Astrocyte of the cerebellum (primary cell): ENCODE measurements around the gene PCDHA12.

Experiments used
- DNase-seq: peaks from one replicate; pipeline ENCODE4 v3.0.0-alpha.2; 2011; ENCODE audit warnings: low read depth
- H3K4me3 ChIP-seq: 2 replicates; pipeline ENCODE4 v1.5.1; 2011; ENCODE audit warnings: mild to moderate bottlenecking, low read depth, low read length, moderate library complexity
- in situ Hi-C: cut with HindIII; loops from 2 replicates; pipeline ENCODE4 v1.10.0; 2017; ENCODE audit warnings: low sequenced_read_pairs
- TF ChIP-seq, protein P1 (sequence below): IDR thresholded peaks from 2 replicates; pipeline ENCODE4 v1.5.1; 2012; ENCODE audit warnings: low read length, low read depth, moderate library complexity, mild to moderate bottlenecking; ENCODE audit errors: missing control alignments

Gene PCDHA12

DNA sequence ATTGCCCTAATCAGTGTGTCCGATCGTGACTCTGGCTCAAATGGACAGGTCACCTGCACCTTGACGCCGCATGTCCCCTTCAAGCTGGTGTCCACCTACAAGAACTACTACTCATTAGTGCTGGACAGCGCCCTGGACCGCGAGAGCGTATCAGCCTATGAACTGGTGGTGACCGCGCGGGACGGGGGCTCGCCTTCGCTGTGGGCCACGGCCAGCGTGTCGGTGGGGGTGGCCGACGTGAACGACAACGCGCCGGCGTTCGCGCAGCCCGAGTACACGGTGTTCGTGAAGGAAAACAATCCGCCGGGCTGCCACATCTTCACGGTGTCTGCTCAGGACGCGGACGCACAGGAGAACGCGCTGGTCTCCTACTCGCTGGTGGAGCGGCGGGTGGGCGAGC, 8.3 kb downstream of the PCDHA12 start:
- TF ChIP-seq, protein P1, sequence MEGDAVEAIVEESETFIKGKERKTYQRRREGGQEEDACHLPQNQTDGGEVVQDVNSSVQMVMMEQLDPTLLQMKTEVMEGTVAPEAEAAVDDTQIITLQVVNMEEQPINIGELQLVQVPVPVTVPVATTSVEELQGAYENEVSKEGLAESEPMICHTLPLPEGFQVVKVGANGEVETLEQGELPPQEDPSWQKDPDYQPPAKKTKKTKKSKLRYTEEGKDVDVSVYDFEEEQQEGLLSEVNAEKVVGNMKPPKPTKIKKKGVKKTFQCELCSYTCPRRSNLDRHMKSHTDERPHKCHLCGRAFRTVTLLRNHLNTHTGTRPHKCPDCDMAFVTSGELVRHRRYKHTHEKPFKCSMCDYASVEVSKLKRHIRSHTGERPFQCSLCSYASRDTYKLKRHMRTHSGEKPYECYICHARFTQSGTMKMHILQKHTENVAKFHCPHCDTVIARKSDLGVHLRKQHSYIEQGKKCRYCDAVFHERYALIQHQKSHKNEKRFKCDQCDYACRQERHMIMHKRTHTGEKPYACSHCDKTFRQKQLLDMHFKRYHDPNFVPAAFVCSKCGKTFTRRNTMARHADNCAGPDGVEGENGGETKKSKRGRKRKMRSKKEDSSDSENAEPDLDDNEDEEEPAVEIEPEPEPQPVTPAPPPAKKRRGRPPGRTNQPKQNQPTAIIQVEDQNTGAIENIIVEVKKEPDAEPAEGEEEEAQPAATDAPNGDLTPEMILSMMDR: no peak
- no peak overlapping the region for H3K4me3 ChIP-seq
- in situ Hi-C loops: no loop called here
- no peak for DNase-seq

DNA sequence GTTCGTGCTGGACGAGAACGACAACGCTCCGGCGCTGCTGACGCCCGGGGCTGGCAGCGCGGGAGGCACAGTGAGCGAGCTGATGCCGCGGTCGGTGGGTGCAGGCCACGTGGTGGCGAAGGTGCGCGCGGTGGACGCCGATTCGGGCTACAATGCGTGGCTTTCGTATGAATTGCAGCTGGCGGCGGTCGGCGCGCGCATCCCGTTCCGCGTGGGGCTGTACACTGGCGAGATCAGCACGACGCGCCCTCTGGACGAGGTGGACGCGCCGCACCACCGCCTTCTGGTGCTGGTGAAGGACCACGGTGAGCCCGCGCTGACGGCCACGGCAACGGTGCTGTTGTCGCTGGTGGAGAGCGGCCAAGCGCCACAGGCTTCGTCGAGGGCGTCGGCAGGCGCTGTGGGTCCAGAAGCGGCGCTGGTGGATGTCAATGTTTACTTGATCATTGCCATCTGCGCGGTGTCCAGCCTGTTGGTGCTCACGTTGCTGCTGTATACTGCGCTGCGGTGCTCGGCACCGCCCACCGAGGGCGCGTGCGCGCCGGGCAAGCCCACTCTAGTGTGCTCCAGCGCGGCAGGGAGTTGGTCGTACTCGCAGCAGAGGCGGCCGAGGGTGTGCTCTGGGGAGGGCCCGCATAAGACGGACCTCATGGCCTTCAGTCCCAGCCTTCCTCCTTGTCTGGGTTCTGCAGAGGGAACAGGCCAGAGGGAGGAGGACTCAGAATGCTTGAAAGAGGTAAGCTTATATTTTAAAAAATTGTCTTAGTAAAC, 9.0 kb downstream of the PCDHA12 start:
- TF ChIP-seq, protein P1: no peak
- no peak for DNase-seq
- H3K4me3 ChIP-seq: no peak overlapping the region

GRCh38 chr5:140916325-140916724, 41.2 kb downstream of the PCDHA12 start:
- DNase-seq: no peak
- TF ChIP-seq, protein P1: no peak
- no peak overlapping the region for H3K4me3 ChIP-seq
- in situ Hi-C loops: no loop called here

More for the DNA sequence above, 9.0 kb downstream of the PCDHA12 start:
- in situ Hi-C loops: no loop called here

GRCh38 chr5:140923601-140924000, 48.5 kb downstream of the PCDHA12 start:
- TF ChIP-seq, protein P1: no peak
- no peak overlapping the region for H3K4me3 ChIP-seq
- DNase-seq: no peak
- in situ Hi-C loops: no loop called here

- TF ChIP-seq, protein P1: no peak
- in situ Hi-C loops: no loop called here
- H3K4me3 ChIP-seq: peak within 1 kb of the TSS; percentile 29
- DNase-seq: no peak
Observed at GRCh38 chr5:140925806-140926442, 50.8 kb downstream of the PCDHA12 start, which contains the start of gene PCDHAC1. Gene PCDHAC1, plus strand, starts transcription at chr5:140926299. Its CDS starts 594 bp downstream, at chr5:140926893.

DNA sequence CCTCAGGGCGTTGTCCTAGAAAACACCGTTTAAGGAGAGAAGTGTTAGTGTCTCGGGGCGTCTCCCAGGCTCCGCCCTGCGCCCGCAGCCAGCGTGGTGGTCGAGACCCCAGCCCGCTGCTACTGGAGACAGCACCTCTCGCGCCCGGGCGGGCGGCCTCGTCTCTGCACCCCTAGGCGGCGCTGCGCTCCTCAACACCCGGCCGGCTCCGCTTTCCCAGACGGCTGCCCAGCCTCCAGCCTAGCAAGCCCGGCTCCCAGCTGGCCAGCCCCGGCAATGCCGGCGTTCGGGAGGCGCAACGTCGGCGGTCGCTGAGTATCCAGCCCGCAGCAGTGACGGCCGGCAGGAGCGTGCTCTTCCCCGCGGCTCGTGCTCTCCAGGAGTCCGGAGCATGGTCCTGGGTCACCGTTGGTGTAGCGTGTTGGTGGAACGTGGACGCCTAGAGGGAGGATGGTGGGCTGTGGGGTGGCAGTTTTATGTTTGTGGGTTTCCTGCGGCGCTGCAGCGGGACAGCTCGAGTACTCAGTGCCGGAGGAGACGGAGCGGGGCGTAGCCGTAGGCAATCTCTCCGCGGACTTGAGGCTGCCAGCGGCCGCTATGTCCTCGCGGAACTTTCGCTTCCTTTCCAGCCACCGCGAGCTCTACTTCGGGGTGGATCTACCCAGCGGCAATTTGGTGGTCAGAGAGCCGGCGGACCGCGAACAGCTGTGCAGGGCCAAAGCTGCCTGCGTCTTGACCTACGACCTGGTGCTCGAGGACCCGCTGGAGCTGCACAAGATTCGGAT, 51.5 kb downstream of the PCDHA12 start:
- in situ Hi-C loops: no loop called here
- TF ChIP-seq, protein P1: peak; percentile 40
- H3K4me3 ChIP-seq: peak overlapping the region; percentile 29
- no peak for DNase-seq
